DND-41 (cell line): ENCODE results near the gene ACSM6.

Experiments
- EZH2 ChIP-seq: IDR thresholded peaks from 3 replicates; pipeline ENCODE4 v1.6.1; 2012; ENCODE audit warnings: borderline replicate concordance, low read depth, mild to moderate bottlenecking, moderate library complexity, low read length, inconsistent platforms; ENCODE audit not compliant: severe bottlenecking
- TF ChIP-seq, protein P1 (sequence below): IDR thresholded peaks from 2 replicates; pipeline ENCODE4 v1.5.1; 2012; ENCODE audit warnings: borderline replicate concordance, low read length, moderate library complexity, mild to moderate bottlenecking; ENCODE audit not compliant: poor library complexity, severe bottlenecking; ENCODE audit errors: extremely low read depth

DNA sequence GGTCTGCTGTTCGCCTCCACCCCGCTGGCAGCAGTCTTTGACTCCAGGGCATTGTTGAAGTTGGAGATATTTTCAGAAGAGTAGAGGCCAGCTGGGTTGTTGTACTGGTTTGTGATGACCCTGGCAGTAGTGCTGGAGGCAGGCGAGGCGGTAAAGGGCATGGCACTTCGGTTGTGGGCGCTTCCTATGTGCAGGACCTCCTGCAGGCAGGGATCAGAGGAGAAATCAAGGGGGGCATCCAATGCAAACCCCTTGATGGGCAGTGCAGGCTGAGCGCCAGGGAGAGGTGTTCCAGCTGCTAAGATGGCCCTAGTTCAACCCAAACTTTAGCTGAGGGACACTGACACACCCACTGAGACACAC, 69.8 kb downstream of the ACSM6 start:
- TF ChIP-seq, protein P1, sequence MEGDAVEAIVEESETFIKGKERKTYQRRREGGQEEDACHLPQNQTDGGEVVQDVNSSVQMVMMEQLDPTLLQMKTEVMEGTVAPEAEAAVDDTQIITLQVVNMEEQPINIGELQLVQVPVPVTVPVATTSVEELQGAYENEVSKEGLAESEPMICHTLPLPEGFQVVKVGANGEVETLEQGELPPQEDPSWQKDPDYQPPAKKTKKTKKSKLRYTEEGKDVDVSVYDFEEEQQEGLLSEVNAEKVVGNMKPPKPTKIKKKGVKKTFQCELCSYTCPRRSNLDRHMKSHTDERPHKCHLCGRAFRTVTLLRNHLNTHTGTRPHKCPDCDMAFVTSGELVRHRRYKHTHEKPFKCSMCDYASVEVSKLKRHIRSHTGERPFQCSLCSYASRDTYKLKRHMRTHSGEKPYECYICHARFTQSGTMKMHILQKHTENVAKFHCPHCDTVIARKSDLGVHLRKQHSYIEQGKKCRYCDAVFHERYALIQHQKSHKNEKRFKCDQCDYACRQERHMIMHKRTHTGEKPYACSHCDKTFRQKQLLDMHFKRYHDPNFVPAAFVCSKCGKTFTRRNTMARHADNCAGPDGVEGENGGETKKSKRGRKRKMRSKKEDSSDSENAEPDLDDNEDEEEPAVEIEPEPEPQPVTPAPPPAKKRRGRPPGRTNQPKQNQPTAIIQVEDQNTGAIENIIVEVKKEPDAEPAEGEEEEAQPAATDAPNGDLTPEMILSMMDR = no peak
- no peak for TF ChIP-seq EZH2
